22Rv1 (cell line): ENCODE results near the gene CROCC.

Experiments used
- H3K27ac ChIP-seq: fragments of 450-650 bp; 2 replicates; pipeline ENCODE4 v1.5.1; 2017
- CTCF ChIP-seq: fragments of 450-650 bp; IDR thresholded peaks from 2 replicates; pipeline ENCODE4 v1.5.1; 2017; ENCODE audit warnings: mild to moderate bottlenecking
- ZFX ChIP-seq: fragments of 450-650 bp; IDR thresholded peaks from 2 replicates; pipeline ENCODE4 v1.6.1; 2017; ENCODE audit warnings: antibody characterized with exemption, borderline replicate concordance

CROCC gene

GRCh38 chr1:16966282-16966681, 44.6 kb downstream of the CROCC start:
- no peak for TF ChIP-seq ZFX
- TF ChIP-seq CTCF, result no peak
- H3K27ac ChIP-seq, result no peak overlapping the region

- no peak for TF ChIP-seq CTCF
- no peak for TF ChIP-seq ZFX
- H3K27ac ChIP-seq, result no peak overlapping the region
Measured at GRCh38 chr1:16967095-16967575, 45.4 kb downstream of the CROCC start.

GRCh38 chr1:16967962-16968361, 46.2 kb downstream of the CROCC start:
- no peak overlapping the region for H3K27ac ChIP-seq

GRCh38 chr1:16968372-16968771, 46.6 kb downstream of the CROCC start:
- H3K27ac ChIP-seq, result no peak overlapping the region
- no peak for TF ChIP-seq ZFX
- TF ChIP-seq CTCF, result no peak

More at GRCh38 chr1:16967962-16968361, 46.2 kb downstream of the CROCC start:
- TF ChIP-seq ZFX (no peak), CTCF (no peak)

- TF ChIP-seq ZFX, result no peak
- H3K27ac ChIP-seq, result no peak overlapping the region
Measured at GRCh38 chr1:16969057-16969611, 47.4 kb downstream of the CROCC start.

- TF ChIP-seq ZFX, result no peak
- no peak for TF ChIP-seq CTCF
- no peak overlapping the region for H3K27ac ChIP-seq
Measured at GRCh38 chr1:16969651-16970050, 47.9 kb downstream of the CROCC start.

GRCh38 chr1:16970132-16970910, 48.6 kb downstream of the CROCC start:
- no peak for TF ChIP-seq ZFX
- no peak for TF ChIP-seq CTCF
- H3K27ac ChIP-seq, result no peak overlapping the region
